C4-2B (cell line): ENCODE measurements around the gene FOXO3.

Experiments
- CTCF ChIP-seq: fragments of 450-650 bp; conservative IDR thresholded peaks from 2 replicates; pipeline ENCODE4 v1.5.1; 2017; ENCODE audit warnings: mild to moderate bottlenecking
- ZFX ChIP-seq: fragments of 450-650 bp; IDR thresholded peaks from 2 replicates; pipeline ENCODE4 v1.6.1; 2017

GRCh38 chr6:108672641-108673040 lies 111.9 kb downstream of the FOXO3 start:
- no peak for TF ChIP-seq CTCF
- no peak for TF ChIP-seq ZFX
